HL-60/S4 treated with phorbol 12-myristate 13-acetate at 8.2 ng/mL for 4 days and 3 days (cell line): ENCODE measurements around the gene CDIP1.
"Not testable (repeated sequence)": the region's sequence is repeated elsewhere in the genome, so short reads cannot be mapped to it uniquely, and the experiment has no call there.

Experiments used
- in situ Hi-C: fragments of 300-500 bp; cut with MboI; formaldehyde crosslinking; loops from 2 replicates; pipeline ENCODE4 v1.15.0; 2022; ENCODE audit warnings: low sequenced_read_pairs

Gene CDIP1

GRCh38 chr16:4538350-4539235 lies at the start of gene CDIP1:
Gene CDIP1, minus strand, starts transcription at chr16:4538773. Its CDS starts 24,643 bp downstream, at chr16:4514130.
- in situ Hi-C loops, result no loop called here

GRCh38 chr16:4586291-4586690 lies 47.7 kb upstream of the CDIP1 start:
- in situ Hi-C loops, result no loop called here

- in situ Hi-C loops, result no loop called here
These were observed 45.3 kb upstream of the CDIP1 start for GRCh38 chr16:4583906-4584305.

GRCh38 chr16:4580250-4580649 lies 41.7 kb upstream of the CDIP1 start:
- in situ Hi-C loops, result no loop called here

GRCh38 chr16:4578961-4579530 lies 40.5 kb upstream of the CDIP1 start:
- in situ Hi-C loops, result no loop called here

GRCh38 chr16:4576008-4576407 lies 37.4 kb upstream of the CDIP1 start:
- in situ Hi-C loops, result no loop called here

- in situ Hi-C loops, result no loop called here
These were observed 36.5 kb upstream of the CDIP1 start for GRCh38 chr16:4574919-4575705.

GRCh38 chr16:4573926-4574325 lies 35.4 kb upstream of the CDIP1 start:
- in situ Hi-C loops, result not testable (repeated sequence)

GRCh38 chr16:4572715-4573114 lies 34.1 kb upstream of the CDIP1 start:
- in situ Hi-C loops, result no loop called here

GRCh38 chr16:4570688-4571321 lies 32.2 kb upstream of the CDIP1 start:
- in situ Hi-C loops, result no loop called here

GRCh38 chr16:4570086-4570485 lies 31.5 kb upstream of the CDIP1 start:
- in situ Hi-C loops, result no loop called here

- in situ Hi-C loops, result no loop called here
These were observed 27.6 kb upstream of the CDIP1 start for GRCh38 chr16:4566144-4566543.

GRCh38 chr16:4564661-4565267 lies 26.2 kb upstream of the CDIP1 start:
- in situ Hi-C loops, result no loop called here

- in situ Hi-C loops, result no loop called here
These were observed 23.0 kb upstream of the CDIP1 start for GRCh38 chr16:4561596-4561995.

GRCh38 chr16:4557973-4558372 lies 19.4 kb upstream of the CDIP1 start:
- in situ Hi-C loops, result no loop called here

GRCh38 chr16:4556580-4556979 lies 18.0 kb upstream of the CDIP1 start:
- in situ Hi-C loops, result no loop called here

GRCh38 chr16:4556112-4556511 lies 17.5 kb upstream of the CDIP1 start, which contains the start of gene C16orf96:
Gene C16orf96, plus strand, starts transcription at chr16:4556340. Its CDS starts 150 bp downstream, at chr16:4556490.
- in situ Hi-C loops, result no loop called here

GRCh38 chr16:4552541-4552940 lies 14.0 kb upstream of the CDIP1 start:
- in situ Hi-C loops, result no loop called here

GRCh38 chr16:4550591-4550990 lies 12.0 kb upstream of the CDIP1 start:
- in situ Hi-C loops, result no loop called here

- in situ Hi-C loops, result no loop called here
These were observed 9.6 kb upstream of the CDIP1 start for GRCh38 chr16:4548124-4548523.

GRCh38 chr16:4544473-4544872 lies 5.9 kb upstream of the CDIP1 start:
- in situ Hi-C loops, result no loop called here
